Retinal pigment epithelial cell (primary cell): ENCODE results near the gene TMEM248.
"Not testable (repeated sequence)": the region's sequence is repeated elsewhere in the genome, so short reads cannot be mapped to it uniquely, and the experiment has no call there.

Source experiments
- DNase-seq: peaks from one replicate; pipeline ENCODE4 v3.0.0-alpha.2; 2010; ENCODE audit warnings: low read depth
- H3K4me3 ChIP-seq: 2 replicates; pipeline ENCODE4 v1.5.1; 2011; ENCODE audit warnings: mild to moderate bottlenecking, low read length, control low read depth, moderate library complexity
- CTCF ChIP-seq: conservative IDR thresholded peaks from 2 replicates; pipeline ENCODE4 v1.5.1; 2011; ENCODE audit warnings: low read depth, low read length, control low read depth, inconsistent platforms

Gene TMEM248

DNA sequence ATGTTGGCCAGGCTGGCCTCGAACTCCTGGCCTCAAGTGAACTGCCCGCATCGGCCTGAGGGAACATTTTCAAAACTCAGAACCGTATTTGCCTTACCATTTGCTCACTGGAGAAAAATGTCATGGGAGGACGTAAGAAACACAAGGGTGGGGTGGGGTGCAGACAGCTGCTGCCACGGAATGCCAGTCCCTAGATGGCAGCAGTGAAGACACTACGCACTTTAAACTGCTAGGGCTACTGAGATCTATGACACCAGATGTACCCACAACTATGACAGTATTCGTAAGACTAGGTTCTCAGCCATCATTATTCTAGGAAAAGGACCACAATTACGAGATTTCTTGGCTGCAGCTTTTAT lies 73.6 kb downstream of the TMEM248 start:
- peak; percentile 19 for DNase-seq
- peak overlapping the region; percentile 66 for H3K4me3 ChIP-seq
- peak; percentile 41 for TF ChIP-seq CTCF

GRCh38 chr7:66995050-66995776 lies 74.2 kb downstream of the TMEM248 start, which contains the start of gene SBDS:
Gene SBDS, minus strand, starts transcription at chr7:66995586. Its CDS starts 169 bp downstream, at chr7:66995417.
- H3K4me3 ChIP-seq, result peak within 1 kb of the TSS; percentile 66
- DNase-seq, result peak; percentile 95

GRCh38 chr7:66996444-66997191 lies 75.6 kb downstream of the TMEM248 start, which contains the start of gene TYW1:
Gene TYW1, plus strand, starts transcription at chr7:66996833. Its CDS starts 146 bp downstream, at chr7:66996979.
- H3K4me3 ChIP-seq, result peak within 1 kb of the TSS; percentile 73
- DNase-seq, result peak; percentile 91

GRCh38 chr7:67000601-67001258 lies 79.7 kb downstream of the TMEM248 start:
- TF ChIP-seq CTCF, result peak; percentile 11
- peak; percentile 2 for DNase-seq

GRCh38 chr7:67004145-67004544 lies 83.1 kb downstream of the TMEM248 start:
- DNase-seq, H3K4me3 ChIP-seq: not testable (repeated sequence)

More at GRCh38 chr7:67000601-67001258, 79.7 kb downstream of the TMEM248 start:
- H3K4me3 ChIP-seq, result not testable (repeated sequence)

DNA sequence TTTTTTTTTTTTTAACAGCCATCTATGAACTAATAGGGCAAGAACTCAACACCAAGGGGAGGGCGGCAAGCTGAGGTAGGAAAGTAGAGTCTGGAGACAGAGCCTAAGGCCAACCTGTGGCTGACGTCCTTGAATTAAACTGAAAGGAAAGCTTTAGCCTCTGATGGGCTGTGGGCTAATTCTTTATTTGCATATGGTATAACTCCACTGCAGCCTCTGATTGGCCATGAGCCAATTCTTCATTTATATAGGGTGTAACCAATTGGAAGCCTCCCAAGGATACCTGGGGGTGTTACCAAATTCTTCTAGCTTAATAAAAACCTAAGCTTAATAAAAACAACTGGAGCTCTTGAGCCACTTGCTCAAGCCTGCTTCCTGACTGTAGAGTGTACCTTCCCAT lies 85.9 kb downstream of the TMEM248 start:
- no peak for DNase-seq
- no peak for TF ChIP-seq CTCF
- H3K4me3 ChIP-seq, result no peak overlapping the region
